Measurements from ENCODE around the gene CHST8.

CHST8 gene

GRCh38 chr19:33810821-33811220 lies 189.1 kb downstream of the CHST8 start:
- no peak for TF ChIP-seq CTCF (IDR thresholded peaks at IDR 0.05)

- TF ChIP-seq CTCF (IDR thresholded peaks at IDR 0.05), result no peak
Measured at GRCh38 chr19:33811246-33811645, 189.5 kb downstream of the CHST8 start.

GRCh38 chr19:33811736-33812387 lies 190.1 kb downstream of the CHST8 start:
- TF ChIP-seq CTCF (IDR thresholded peaks at IDR 0.05), result no peak

- no peak for TF ChIP-seq CTCF (IDR thresholded peaks at IDR 0.05)
Measured at GRCh38 chr19:33812388-33813330, 190.9 kb downstream of the CHST8 start.

GRCh38 chr19:33813391-33814101 lies 191.8 kb downstream of the CHST8 start:
- no peak for TF ChIP-seq CTCF (IDR thresholded peaks at IDR 0.05)

GRCh38 chr19:33814181-33815165 lies 192.7 kb downstream of the CHST8 start:
- no peak for TF ChIP-seq CTCF (IDR thresholded peaks at IDR 0.05)

All from LNCAP (cell line).